ENCODE measurements around the gene C2CD3.

The C2CD3 gene

DNA sequence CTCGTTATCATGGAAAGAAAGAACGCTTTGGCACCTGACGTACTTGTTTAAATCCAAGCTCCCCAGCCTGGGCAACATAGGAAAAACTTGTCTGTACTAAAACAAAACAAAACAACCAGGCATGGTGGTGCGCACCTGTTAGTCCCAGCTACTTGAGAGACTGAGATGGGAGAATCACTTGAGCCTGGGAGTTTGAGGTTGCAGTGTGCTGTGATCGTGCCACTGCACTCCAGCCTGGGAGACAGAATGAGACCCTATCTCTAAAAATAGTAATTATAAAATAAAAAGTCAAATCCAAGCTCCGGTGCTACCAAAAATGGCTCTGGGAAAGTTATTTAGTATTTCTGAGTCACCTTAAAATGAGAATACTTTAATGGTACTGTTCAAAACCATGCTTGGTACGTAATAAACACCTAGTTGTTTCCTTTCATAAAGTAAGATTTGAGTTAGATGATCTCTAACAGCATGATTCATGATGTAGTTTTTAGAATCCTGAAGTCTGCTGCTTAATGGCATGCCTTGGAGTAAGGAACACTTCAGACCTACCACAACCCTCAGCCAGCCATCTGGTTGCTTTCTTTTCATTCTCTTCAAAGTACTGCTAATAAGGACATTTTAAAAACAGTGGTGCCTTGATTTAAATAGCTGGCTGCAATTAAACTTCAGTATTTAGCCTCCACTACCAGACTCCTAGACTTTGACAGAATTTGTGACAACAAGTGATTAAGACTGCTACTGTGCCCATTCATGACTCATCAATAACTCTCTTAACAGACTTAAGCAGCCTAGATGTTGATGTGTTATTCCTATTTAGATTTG is 8.6 kb upstream of the C2CD3 start:
- H3K36me3 Mint-ChIP-seq (ENCODE audit: insufficient read depth): peaks cover 3% of the 10 kb centered on the region
- DNase-seq (no peak), ATAC-seq (replicated peaks) (no peak)
- H3K4me3 Mint-ChIP-seq: no peak overlapping the region
- no peaks in the 10 kb centered on the region for H3K9me3 Mint-ChIP-seq
- H3K4me1 Mint-ChIP-seq (ENCODE audit: low read depth in 2 of 2): peaks cover 7 to 10% of the 10 kb centered on the region in 2 donors
- H3K27ac Mint-ChIP-seq: peak overlapping the region in 1 of 2 donors; percentile 49
- no peaks in the 10 kb centered on the region for H3K27me3 Mint-ChIP-seq

DNA sequence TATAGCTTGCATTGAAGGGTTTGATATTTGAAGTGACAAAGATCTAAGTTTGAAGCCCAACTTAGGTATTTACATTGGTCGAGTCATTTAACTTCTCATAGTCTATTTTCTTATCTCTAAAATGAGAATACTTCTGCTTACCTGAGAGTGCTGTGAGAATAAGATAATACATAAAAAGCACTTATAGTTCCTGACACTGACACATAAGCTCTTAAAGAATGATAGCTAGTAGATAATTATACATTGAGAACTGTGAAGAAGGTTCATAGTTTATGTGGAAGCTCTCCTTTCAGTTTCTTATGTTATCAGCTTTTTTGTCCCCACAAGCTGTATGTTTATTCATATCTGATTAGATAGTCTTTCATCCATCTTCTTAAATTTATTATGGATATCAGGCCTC is 5.1 kb upstream of the C2CD3 start:
- no peak for ATAC-seq (replicated peaks)
- Mint-ChIP-seq H3K27me3 (no peaks in the 10 kb centered on the region), H3K4me3 (no peak overlapping the region), H3K36me3 (ENCODE audit: insufficient read depth) (no peaks in the 10 kb centered on the region), H3K4me1 (ENCODE audit: low read depth in 2 of 2) (peaks cover 3 to 10% of the 10 kb centered on the region in 2 donors), H3K27ac (no peak overlapping the region), H3K9me3 (no peaks in the 10 kb centered on the region)
- no peak for DNase-seq

DNA sequence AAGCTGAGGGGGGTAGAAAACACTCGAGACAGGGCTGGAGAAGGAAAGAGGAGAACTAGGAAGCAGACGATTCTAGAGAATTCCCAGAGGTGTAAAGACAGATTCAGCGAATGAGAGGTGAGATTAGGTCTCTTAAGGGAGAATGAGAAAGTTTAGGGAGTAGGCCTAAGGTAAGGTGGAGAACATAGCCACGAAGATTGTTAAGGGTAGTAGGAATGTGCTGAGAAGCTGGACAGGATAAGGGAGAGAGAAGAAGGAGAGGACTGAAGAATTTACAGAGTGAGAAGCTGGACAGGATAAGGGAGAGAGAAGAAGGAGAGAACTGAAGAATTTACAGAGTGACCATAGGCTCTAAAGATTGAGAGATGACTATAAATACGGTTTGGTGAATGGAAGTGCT is 1.2 kb upstream of the C2CD3 start:
- no peak overlapping the region for H3K27ac Mint-ChIP-seq
- H3K4me1 Mint-ChIP-seq (ENCODE audit: low read depth in 2 of 2): peaks cover 2 to 9% of the 10 kb centered on the region in 2 donors
- ATAC-seq (replicated peaks): no peak
- no peak overlapping the region for H3K4me3 Mint-ChIP-seq
- peaks cover 10% of the 10 kb centered on the region for H3K36me3 Mint-ChIP-seq (ENCODE audit: insufficient read depth)
- no peaks in the 10 kb centered on the region for H3K27me3 Mint-ChIP-seq
- no peaks in the 10 kb centered on the region for H3K9me3 Mint-ChIP-seq
- DNase-seq: no peak

DNA sequence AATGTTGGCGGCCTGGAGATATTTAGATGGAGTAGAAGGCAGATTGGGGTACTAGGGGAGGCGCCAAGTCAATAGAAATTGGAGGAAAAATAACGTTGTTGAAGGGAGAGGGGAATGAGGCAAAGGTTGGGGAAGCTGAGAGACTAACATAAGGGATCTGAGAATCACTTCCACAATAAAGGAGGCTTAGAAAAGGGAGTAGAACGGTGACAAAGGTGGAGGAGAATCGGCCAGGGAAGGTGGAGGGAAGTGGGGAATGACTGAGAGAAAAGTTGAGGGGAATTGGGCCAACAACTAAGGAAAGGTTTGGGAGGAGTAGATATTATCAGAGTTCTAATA is 797 bp upstream of the C2CD3 start:
- H3K4me3 Mint-ChIP-seq: no peak overlapping the region
- H3K4me1 Mint-ChIP-seq (ENCODE audit: low read depth in 2 of 2): peaks cover 2 to 9% of the 10 kb centered on the region in 2 donors
- no peak overlapping the region for H3K27ac Mint-ChIP-seq
- no peak for ATAC-seq (replicated peaks)
- no peaks in the 10 kb centered on the region for H3K9me3 Mint-ChIP-seq
- H3K27me3 Mint-ChIP-seq: no peaks in the 10 kb centered on the region
- no peak for DNase-seq
- H3K36me3 Mint-ChIP-seq (ENCODE audit: insufficient read depth): peaks cover 10% of the 10 kb centered on the region

DNA sequence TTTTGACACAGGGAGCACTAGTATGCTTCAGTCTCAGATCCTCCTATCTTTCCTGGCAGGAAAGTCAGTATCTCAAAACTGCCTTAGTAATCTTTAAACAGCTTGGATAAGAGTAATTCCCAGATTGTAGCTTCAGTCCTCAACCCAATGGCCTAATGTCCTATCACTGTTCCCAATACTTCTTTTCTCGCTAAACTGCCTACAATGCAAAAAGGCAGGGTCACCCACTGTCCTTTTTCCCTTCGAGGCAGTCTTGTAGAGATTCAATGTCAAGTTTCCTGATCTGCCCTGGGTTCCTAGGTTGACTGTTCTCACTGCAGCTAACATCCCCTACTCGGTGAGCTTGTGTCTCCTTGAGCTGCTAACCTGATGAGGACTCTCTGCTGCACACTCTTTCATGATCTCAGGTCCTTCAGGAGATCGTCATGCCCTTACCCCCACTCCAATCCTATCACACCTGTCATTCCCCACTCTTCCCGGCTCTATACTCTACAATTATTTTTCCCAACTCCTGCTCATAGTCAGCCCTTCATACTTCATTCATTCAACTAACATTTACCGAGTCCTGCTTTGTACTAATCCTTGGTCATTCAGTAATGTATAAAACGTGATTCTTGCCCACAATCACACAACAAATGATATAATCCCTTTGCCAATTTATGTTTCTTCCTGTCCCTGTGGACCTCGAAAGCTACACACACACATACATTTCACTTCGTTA is 904 bp downstream of the C2CD3 start:
- ATAC-seq (replicated peaks) (no peak), DNase-seq (no peak)
- no peaks in the 10 kb centered on the region for H3K27me3 Mint-ChIP-seq
- H3K27ac Mint-ChIP-seq: no peak overlapping the region
- H3K4me1 Mint-ChIP-seq (ENCODE audit: low read depth in 2 of 2): peaks cover 2 to 9% of the 10 kb centered on the region in 2 donors
- peaks cover 25% of the 10 kb centered on the region for H3K36me3 Mint-ChIP-seq (ENCODE audit: insufficient read depth)
- H3K4me3 Mint-ChIP-seq: no peak overlapping the region
- H3K9me3 Mint-ChIP-seq: no peaks in the 10 kb centered on the region

DNA sequence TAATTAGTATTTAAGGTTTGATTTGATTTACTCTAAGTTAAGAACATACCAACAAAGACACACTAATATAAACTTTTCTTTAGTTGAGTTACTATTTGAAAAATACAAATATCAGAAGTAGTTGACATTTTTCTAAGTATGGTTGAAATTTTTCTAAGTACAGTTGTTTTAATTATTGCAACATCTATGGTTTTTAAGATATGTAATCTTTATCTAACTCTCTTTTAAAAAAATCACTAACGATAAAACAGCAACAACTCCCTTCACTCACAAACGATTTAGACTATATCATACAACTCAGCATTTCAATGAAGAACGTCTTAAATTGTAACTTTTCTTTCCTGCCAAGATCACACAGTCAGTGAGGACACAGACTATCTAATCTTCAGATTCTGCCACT is 2.0 kb downstream of the C2CD3 start:
- no peaks in the 10 kb centered on the region for H3K9me3 Mint-ChIP-seq
- peaks cover 2 to 9% of the 10 kb centered on the region in 2 donors for H3K4me1 Mint-ChIP-seq (ENCODE audit: low read depth in 2 of 2)
- ATAC-seq (replicated peaks): no peak
- DNase-seq: no peak
- H3K27me3 Mint-ChIP-seq: no peaks in the 10 kb centered on the region
- peak overlapping the region in 1 of 2 donors; percentile 2 for H3K4me3 Mint-ChIP-seq
- no peak overlapping the region for H3K27ac Mint-ChIP-seq
- peaks cover 30% of the 10 kb centered on the region for H3K36me3 Mint-ChIP-seq (ENCODE audit: insufficient read depth)

DNA sequence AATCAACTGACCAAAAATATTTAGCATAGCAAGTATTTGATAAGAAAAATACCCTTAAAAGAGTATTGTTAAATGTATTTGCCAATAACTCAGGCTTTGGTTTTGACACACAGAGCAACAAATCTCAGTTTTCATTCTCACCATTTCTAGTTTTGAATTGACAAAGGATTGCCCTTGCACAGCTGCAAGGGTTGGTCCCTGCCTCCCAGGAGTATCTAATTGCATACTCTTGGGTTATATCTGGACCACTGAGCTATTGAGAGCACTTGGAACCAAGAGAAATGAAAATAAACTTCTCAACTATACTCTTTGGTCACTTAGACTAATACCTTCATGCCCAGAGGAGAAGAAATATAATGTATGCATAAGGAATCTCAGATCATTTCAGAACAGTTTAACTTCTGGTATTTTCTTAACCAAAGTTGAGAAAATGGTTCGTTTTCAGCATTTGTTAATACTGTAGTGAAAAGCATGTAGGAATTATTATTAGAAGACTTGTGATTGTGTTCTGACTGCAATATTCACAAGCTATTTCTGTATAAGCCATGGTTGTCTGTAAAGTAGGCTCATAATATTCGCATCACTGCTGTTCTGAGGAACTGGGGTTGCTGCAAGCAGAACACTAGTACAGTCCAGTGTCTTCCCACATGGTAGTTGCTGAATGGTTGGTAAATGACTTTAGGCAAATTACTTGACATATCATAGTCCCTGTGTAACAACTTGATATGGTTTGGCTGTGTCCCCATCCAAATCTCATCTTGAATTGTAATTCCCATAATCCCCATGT is 7.9 kb downstream of the C2CD3 start:
- Mint-ChIP-seq H3K27ac (peak overlapping the region; percentile 31 to 59), H3K4me1 (ENCODE audit: low read depth in 2 of 2) (peaks cover 7 to 32% of the 10 kb centered on the region in 2 donors), H3K9me3 (no peaks in the 10 kb centered on the region), H3K36me3 (ENCODE audit: insufficient read depth) (peaks cover 41% of the 10 kb centered on the region), H3K27me3 (no peaks in the 10 kb centered on the region), H3K4me3 (no peak overlapping the region)
- ATAC-seq (replicated peaks) (no peak), DNase-seq (no peak)

DNA sequence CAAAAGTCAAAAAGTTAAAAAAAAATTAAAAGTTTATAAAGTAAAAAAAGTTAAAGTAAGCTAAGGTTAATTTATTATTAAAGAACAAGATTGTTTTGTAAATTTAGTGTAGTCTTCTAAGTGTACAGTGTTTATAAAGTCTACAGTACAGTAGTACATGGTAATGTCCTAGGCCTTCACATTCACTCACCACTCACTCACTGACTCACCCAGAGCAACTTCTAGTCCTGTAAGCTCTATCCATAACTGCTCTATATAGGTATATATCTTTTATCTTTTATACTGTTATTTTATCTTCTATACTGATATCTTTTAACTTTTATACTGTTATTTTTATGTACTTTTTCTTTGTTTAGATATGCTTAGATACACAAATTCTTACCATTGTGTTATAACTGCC is 11.2 kb downstream of the C2CD3 start:
- Mint-ChIP-seq H3K27ac (no peak overlapping the region), H3K9me3 (no peaks in the 10 kb centered on the region), H3K4me3 (no peak overlapping the region), H3K4me1 (ENCODE audit: low read depth in 2 of 2) (peaks cover 8 to 44% of the 10 kb centered on the region in 2 donors), H3K27me3 (no peaks in the 10 kb centered on the region), H3K36me3 (ENCODE audit: insufficient read depth) (peaks cover 24% of the 10 kb centered on the region)
- ATAC-seq (replicated peaks) (no peak), DNase-seq (no peak)

DNA sequence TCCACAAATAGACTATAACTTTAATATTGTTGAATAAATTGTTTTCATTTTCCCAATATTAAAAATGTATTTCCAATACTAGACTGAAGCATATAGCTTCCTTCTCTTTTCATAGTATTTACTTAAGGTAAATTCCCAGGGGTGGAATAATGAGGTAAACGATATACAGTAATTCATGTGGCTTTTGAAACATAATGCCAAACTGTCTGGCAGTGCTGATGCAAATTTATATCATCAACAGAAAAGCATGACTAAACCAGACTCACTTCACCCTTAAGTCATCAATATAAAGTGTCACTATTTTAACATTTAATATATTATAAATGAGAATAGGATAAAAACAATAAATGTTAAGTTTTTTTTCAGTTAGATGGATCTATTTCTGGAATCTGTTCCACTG is 13.6 kb downstream of the C2CD3 start:
- Mint-ChIP-seq H3K27me3 (no peaks in the 10 kb centered on the region), H3K36me3 (ENCODE audit: insufficient read depth) (peaks cover 22% of the 10 kb centered on the region), H3K9me3 (no peaks in the 10 kb centered on the region), H3K4me3 (no peak overlapping the region), H3K4me1 (ENCODE audit: low read depth in 2 of 2) (peaks cover 5 to 33% of the 10 kb centered on the region in 2 donors), H3K27ac (no peak overlapping the region)
- no peak for DNase-seq
- ATAC-seq (replicated peaks): no peak

DNA sequence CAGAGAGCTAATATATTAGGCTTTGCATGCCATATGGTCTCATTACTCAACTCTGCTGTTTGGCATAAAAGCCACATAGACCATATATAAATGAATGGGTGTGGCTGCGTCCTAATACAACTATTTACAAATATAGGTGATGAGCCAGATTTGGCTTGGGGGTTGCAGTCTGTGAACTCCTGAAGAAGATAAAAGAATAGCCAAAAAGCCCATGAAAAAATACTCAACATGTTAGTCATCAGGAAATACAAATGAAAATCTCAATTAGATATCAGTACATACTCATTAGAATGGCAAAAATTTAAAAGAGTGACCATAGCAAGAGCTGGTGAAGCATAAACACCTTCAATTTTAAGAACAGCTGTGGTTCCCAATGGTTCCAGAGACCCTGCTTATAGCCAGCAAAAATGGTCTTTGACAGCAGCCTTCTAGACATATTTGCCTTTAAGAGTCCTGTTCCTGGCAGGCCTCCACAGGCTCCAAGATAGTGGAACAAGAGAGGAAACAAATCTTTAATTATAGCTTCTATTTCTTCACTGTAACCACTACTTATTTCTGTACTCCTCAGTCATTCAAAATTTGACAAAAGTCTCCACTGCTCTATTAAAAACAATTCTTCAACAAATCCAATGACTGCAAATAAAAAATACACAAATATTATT is 16.1 kb downstream of the C2CD3 start:
- peaks cover 30% of the 10 kb centered on the region for H3K36me3 Mint-ChIP-seq (ENCODE audit: insufficient read depth)
- DNase-seq: no peak

DNA sequence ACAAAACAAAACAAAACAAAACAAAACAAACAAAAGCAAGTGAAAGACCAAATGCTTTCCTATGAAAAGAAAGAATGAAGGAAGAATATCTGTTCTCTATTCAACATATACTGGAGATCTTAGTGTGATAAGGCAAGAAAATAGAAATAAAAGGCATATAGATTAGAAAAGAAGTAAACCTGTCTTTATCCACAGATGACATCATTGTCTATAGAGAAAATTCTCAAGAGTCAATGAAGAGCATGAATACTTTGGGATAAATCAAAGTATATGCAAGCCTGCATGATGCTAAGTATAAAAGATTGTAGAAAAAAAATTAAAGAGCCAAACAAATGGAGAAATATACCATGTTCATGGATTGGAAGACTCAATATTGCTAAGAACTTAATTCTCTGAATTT is 17.6 kb downstream of the C2CD3 start:
- Mint-ChIP-seq H3K27me3 (no peaks in the 10 kb centered on the region), H3K9me3 (no peaks in the 10 kb centered on the region), H3K4me3 (no peak overlapping the region), H3K36me3 (ENCODE audit: insufficient read depth) (peaks cover 21% of the 10 kb centered on the region), H3K27ac (no peak overlapping the region), H3K4me1 (ENCODE audit: low read depth in 2 of 2) (peaks cover 3 to 27% of the 10 kb centered on the region in 2 donors)
- ATAC-seq (replicated peaks): no peak
- DNase-seq: no peak

More for the DNA sequence above, 16.1 kb downstream of the C2CD3 start:
- Mint-ChIP-seq H3K4me3 (no peak overlapping the region), H3K9me3 (no peaks in the 10 kb centered on the region), H3K27me3 (no peaks in the 10 kb centered on the region), H3K4me1 (ENCODE audit: low read depth in 2 of 2) (peaks cover 3 to 27% of the 10 kb centered on the region in 2 donors), H3K27ac (peak overlapping the region in 1 of 2 donors; percentile 30)
- ATAC-seq (replicated peaks): no peak

DNA sequence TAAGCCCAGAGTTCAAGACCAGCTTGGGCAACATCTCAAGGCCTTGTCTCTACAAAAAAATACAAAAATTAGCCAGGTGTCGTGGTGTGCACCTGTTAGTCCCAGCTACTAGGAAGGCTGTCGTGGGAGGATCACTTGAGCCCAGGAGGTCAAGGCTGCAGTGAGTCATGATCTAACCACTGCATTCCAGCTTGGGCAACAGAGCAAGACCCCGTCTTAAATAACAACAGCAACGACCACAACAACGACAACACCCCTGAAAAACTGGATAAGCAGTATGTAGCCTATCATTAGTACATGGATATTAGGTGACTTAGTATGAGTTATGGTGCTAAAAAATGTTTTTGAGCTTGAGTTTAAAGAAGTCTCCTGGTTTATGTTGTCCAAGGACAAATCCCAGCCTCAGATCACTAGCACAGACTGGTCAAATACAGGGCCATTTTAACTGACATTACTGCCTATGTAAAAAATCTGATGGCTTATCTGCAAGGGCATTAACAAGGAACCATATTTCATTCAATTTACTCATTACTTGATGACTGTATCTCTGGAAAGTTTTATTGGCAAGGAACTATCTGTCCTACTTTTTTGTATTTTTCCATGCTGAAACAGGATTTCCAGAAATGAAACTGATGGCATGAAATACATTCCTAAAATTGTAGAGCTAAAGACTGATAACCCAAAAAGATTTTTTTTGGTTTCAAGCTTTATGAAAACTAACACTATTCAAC is 23.4 kb downstream of the C2CD3 start:
- no peaks in the 10 kb centered on the region for H3K27me3 Mint-ChIP-seq
- H3K36me3 Mint-ChIP-seq (ENCODE audit: insufficient read depth): peaks cover 8% of the 10 kb centered on the region

DNA sequence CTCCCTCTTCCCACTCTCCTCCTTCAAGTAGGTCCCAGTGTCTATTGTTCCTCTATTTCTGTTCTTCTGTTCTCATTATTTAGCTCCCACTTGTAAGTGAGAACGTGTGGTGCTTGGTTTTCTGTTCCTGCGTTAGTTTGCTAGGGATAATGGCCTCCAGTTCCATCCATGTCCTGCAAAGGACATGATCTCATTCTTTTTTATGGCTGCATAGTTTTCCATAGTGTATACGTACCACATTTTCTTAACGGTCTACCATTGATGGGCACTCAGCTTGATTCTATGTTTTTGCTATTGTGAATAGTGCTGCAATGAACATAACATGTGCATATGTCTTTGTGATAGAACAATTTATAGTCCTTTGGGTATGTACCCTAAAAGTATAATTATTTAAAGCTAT is 26.2 kb downstream of the C2CD3 start:
- H3K9me3 Mint-ChIP-seq: no peaks in the 10 kb centered on the region
- H3K27ac Mint-ChIP-seq: no peak overlapping the region
- H3K4me3 Mint-ChIP-seq: no peak overlapping the region
- no peak for DNase-seq
- H3K36me3 Mint-ChIP-seq (ENCODE audit: insufficient read depth): no peaks in the 10 kb centered on the region
- ATAC-seq (replicated peaks): no peak
- peaks cover 0 to 9% of the 10 kb centered on the region in 2 donors for H3K4me1 Mint-ChIP-seq (ENCODE audit: low read depth in 2 of 2)
- H3K27me3 Mint-ChIP-seq: no peaks in the 10 kb centered on the region

More for the DNA sequence above, 23.4 kb downstream of the C2CD3 start:
- Mint-ChIP-seq H3K27ac (no peak overlapping the region), H3K4me3 (no peak overlapping the region), H3K9me3 (no peaks in the 10 kb centered on the region), H3K4me1 (ENCODE audit: low read depth in 2 of 2) (peaks cover 0 to 9% of the 10 kb centered on the region in 2 donors)
- DNase-seq (no peak), ATAC-seq (replicated peaks) (no peak)

Data from effector memory CD8-positive, alpha-beta T cell (primary cell).